K562 (cell line): Measurements from ENCODE around the gene EVI5L. TPM values are rescaled to one million over a fixed set of nuclear protein-coding genes. Genes with fewer than 3 reads are reported as not detected.

Experiments used
- ATAC-seq: fragments of 200-7000 bp; cut with Tn5 transposase; 3 replicates; pipeline ENCODE4 v1.9.1; 2020; ENCODE audit warnings: moderate library complexity
- BruUV-seq: library from RNA; stranded (reverse); fragments of 400-500 nt; replicated peaks from 2 replicates; lab custom pipeline; 2021; lab: Mats Ljungman, UMichigan
- CTCF ChIA-PET: fragments of 300-600 bp; formaldehyde crosslinking; extraction: SDS; loops from one replicate; lab custom pipeline; 2021; ENCODE audit warnings: low intra/inter-chr PET ratio; lab: Yijun Ruan, JAX
- POLR2A ChIA-PET: fragments of 300-600, 350-650 bp; sonication (Branson Sonifier 250); formaldehyde crosslinking; extraction: SDS; loops from one replicate; lab custom pipeline; 2021; ENCODE audit warnings: antibody characterized with exemption, inconsistent platforms; lab: Yijun Ruan, JAX
- DNase-seq, 4 experiments: peaks; one replicate each; pipeline versions ENCODE4 v3.0.0 to v3.0.0-alpha.2; 2011 to 2018; ENCODE audit warnings: low spot score in 3 of 4, mixed read lengths in 3 of 4; ENCODE audit errors: extremely low read depth in 1 of 4
- FAIRE-seq: peaks from 2 replicates; lab custom pipeline; 2011; peaks lifted over from hg19 to GRCh38; lab: Jason Lieb, UNC
- H2AFZ ChIP-seq: 2 replicates; pipeline ENCODE4 v1.6.0; 2011; ENCODE audit warnings: low read depth, low read length, control low read depth, inconsistent platforms
- H3K27ac ChIP-seq: fragments of 200-600 bp; 3 replicates; pipeline ENCODE4 v1.8.0; 2011; ENCODE audit warnings: low read depth, mild to moderate bottlenecking, control low read depth, inconsistent platforms, low read length, moderate library complexity, mixed read lengths; ENCODE audit errors: extremely low read depth
- H3K27me3 ChIP-seq, 2 experiments: fragments of 300-600 bp in 1 of 2; 2 replicates in 1 of 2; 3 replicates in 1 of 2; pipeline versions ENCODE4 v1.6.0 to v1.8.0; 2011; ENCODE audit warnings: inconsistent platforms in 2 of 2, low read length in 2 of 2, mild to moderate bottlenecking in 1 of 2, mixed read lengths in 1 of 2, moderate library complexity in 1 of 2; ENCODE audit not compliant: control insufficient read depth in 2 of 2, insufficient read depth in 2 of 2
- H3K36me3 ChIP-seq: fragments of 300-600 bp; 3 replicates; pipeline ENCODE4 v1.8.0; 2011; ENCODE audit warnings: mild to moderate bottlenecking, low read length, inconsistent platforms; ENCODE audit not compliant: control insufficient read depth, insufficient read depth
- H3K4me1 ChIP-seq, 2 experiments: fragments of 200-600 bp in 1 of 2; replicated peaks in 1 of 2; 2 replicates in 1 of 2; 3 replicates in 1 of 2; pipeline versions ENCODE4 v1.5.1 to v1.8.0; 2011; ENCODE audit warnings: inconsistent platforms in 2 of 2, low read length in 2 of 2, mild to moderate bottlenecking in 1 of 2, mixed read lengths in 1 of 2, moderate library complexity in 1 of 2; ENCODE audit not compliant: control insufficient read depth in 2 of 2, insufficient read depth in 2 of 2
- H3K4me2 ChIP-seq: 2 replicates; pipeline ENCODE4 v1.6.1; 2011; ENCODE audit warnings: low read length, control low read depth, inconsistent platforms, mixed read lengths; ENCODE audit not compliant: insufficient read depth
- H3K4me3 ChIP-seq: fragments of 200-600 bp; sonication (generic), shearing (Covaris generic); 2 replicates; pipeline ENCODE4 v1.5.1; 2016; ENCODE audit warnings: control low read depth, inconsistent platforms
- H3K79me2 ChIP-seq: fragments of 200-600 bp; 3 replicates; pipeline ENCODE4 v1.8.0; 2011; ENCODE audit warnings: low read length, inconsistent platforms; ENCODE audit not compliant: control insufficient read depth, insufficient read depth
- H3K9ac ChIP-seq, 2 experiments: 2 replicates each; pipeline versions ENCODE4 v1.6.0 to v1.6.1; 2011; ENCODE audit warnings: low read depth in 2 of 2, low read length in 2 of 2, control low read depth in 1 of 2, inconsistent platforms in 1 of 2, mild to moderate bottlenecking in 1 of 2, mixed read lengths in 1 of 2; ENCODE audit not compliant: insufficient read depth in 1 of 2
- H3K9me1 ChIP-seq: one replicate; pipeline ENCODE4 v1.6.0; 2011; ENCODE audit warnings: inconsistent platforms, mild to moderate bottlenecking, low read length, moderate library complexity; ENCODE audit not compliant: control insufficient read depth, insufficient read depth
- H3K9me3 ChIP-seq: replicated peaks from 2 replicates; pipeline ENCODE4 v1.5.1; 2011; ENCODE audit warnings: low read depth, low read length, inconsistent platforms; ENCODE audit not compliant: control insufficient read depth, insufficient read depth
- H4K20me1 ChIP-seq: replicated peaks from 2 replicates; pipeline ENCODE4 v1.6.1; 2011; ENCODE audit warnings: low read length, inconsistent platforms, mixed read lengths; ENCODE audit not compliant: control insufficient read depth, insufficient read depth
- SIX5 ChIP-seq, 2 experiments: IDR thresholded peaks; 2 replicates each; pipeline ENCODE4 v1.6.1; 2011; ENCODE audit warnings: low read length in 2 of 2, borderline replicate concordance in 1 of 2, low read depth in 1 of 2, mild to moderate bottlenecking in 1 of 2, moderate library complexity in 1 of 2; ENCODE audit not compliant: insufficient read depth in 1 of 2
- SMAD4 ChIP-seq: fragments of 250-450 bp; sonication (Bioruptor Pico); conservative IDR thresholded peaks from 2 replicates; pipeline ENCODE4 v1.8.0; 2021; ENCODE audit warnings: inconsistent platforms, mild to moderate bottlenecking, moderate library complexity
- TFAM ChIP-seq: fragments of 250-450 bp; sonication (Bioruptor Pico); conservative IDR thresholded peaks from 2 replicates; pipeline ENCODE4 v1.5.0; 2021; ENCODE audit warnings: mild to moderate bottlenecking, moderate library complexity
- WGBS: fragments of 100-300 bp; shearing (Covaris generic); methylation state at CpG from one replicate; pipeline ENCODE4 v1.1.6; 2016; ENCODE audit warnings: low coverage, mixed read lengths; ENCODE audit not compliant: insufficient coverage; ENCODE audit errors: missing lambda C conversion rate; 5-methylcytosine and 5-hydroxymethylcytosine counted together
- in situ Hi-C: fragments of 300-500 bp; cut with MboI; formaldehyde crosslinking; loops from 4 replicates; pipeline ENCODE4 v1.15.0; 2018; ENCODE audit warnings: inconsistent platforms, mixed read lengths
- intact Hi-C: fragments of 100-400 bp; cut with micrococcal nuclease; formaldehyde crosslinking; loops from 2 replicates; pipeline ENCODE4 v1.14.2; 2022
- polyA plus RNA-seq, 8 experiments: library from polyadenylated mRNA; depleted of rRNA in 4 of 8; stranded (reverse) in 5 of 8; unstranded in 3 of 8; fragments of >200 nt; fragmentation: Nextera tagmentation in 2 of 8; fragmentation: Illumina TruSeq in 1 of 8; extraction: Ambion mirVana in 2 of 8; extraction: Trizol in 1 of 8; gene quantifications; 2 replicates each; pipeline versions ENCODE4 v1.2.1 to v1.2.3, GENCODE V29; 2011 to 2014; ENCODE audit warnings: inconsistent platforms in 1 of 8, missing spikeins in 1 of 8
- total RNA-seq, 7 experiments: library from RNA; depleted of rRNA in 6 of 7; stranded (reverse); fragments of >200 nt in 6 of 7; fragmentation: Illumina TruSeq in 2 of 7; extraction: Trizol in 2 of 7; gene quantifications; 2 replicates each; pipeline versions ENCODE4 v1.2.1 to v1.2.3, GENCODE V29; 2011 to 2021; ENCODE audit warnings: low replicate concordance in 1 of 7

The EVI5L gene
- total and polyA plus RNA-seq, 9 of the 15 experiments (the other 6 are each of a cell fraction or from before 2014, with no cell fraction given): 0.69 to 1.8 (median 1.2) TPM; not detected in 2

- ChIA-PET POLR2A (interaction anchor here (0.6 to 1.0 kb wide), 3 partner anchors 15 to 19 kb away, joined by 4 to 6 read pairs (median 5); no protein-coding TSS in a partner anchor), CTCF (interaction anchor here (0.5 kb wide), 1 partner anchor 314 kb away, joined by 4 read pairs; no protein-coding TSS in a partner anchor)
- Histone ChIP-seq H3K36me3 (no peaks in the 10 kb centered on the region), H3K4me2 (no peak overlapping the region), H3K9me3 (no peaks in the 10 kb centered on the region), H3K4me3 (no peak overlapping the region), H3K4me1 (peaks cover 8 to 58% of the 10 kb centered on the region in 2 experiments; a peak in 4 of 5 replicates), H3K27me3 (peaks cover 22 to 62% of the 10 kb centered on the region in 2 experiments; a peak in 4 of 5 replicates), H4K20me1 (peaks cover 20% of the 10 kb centered on the region), H2AFZ (no peak overlapping the region), H3K9me1 (no peaks in the 10 kb centered on the region), H3K79me2 (no peaks in the 10 kb centered on the region), H3K27ac (no peak overlapping the region), H3K9ac (peak overlapping the region in 1 of 2 experiments; percentile 68; a peak in 2 of 4 replicates)
- no peak for FAIRE-seq
- 5% methylated on average over 22 of the region's 25 CpGs for WGBS
- ATAC-seq: no peak
- in situ Hi-C loops (loop anchor here (5.0 kb wide), 1 partner anchor 72 kb away; the partner anchor contains the start of gene SNAPC2), intact Hi-C loops (no loop called here)
- BruUV-seq: no TSS peak
- no peak for DNase-seq
- TF ChIP-seq TFAM (CRISPR knock-in tag): no peak
- TF ChIP-seq SIX5 (IDR thresholded peaks at IDR 0.05; ENCODE audit: borderline replicate concordance in 1 of 2, insufficient read depth in 1 of 2, low read depth in 1 of 2, low read length in 2 of 2): no peak
- TF ChIP-seq SMAD4 (CRISPR knock-in tag): 0 out of 2 replicates have a peak, but pooled peaks have one; percentile 26
Observed at GRCh38 chr19:7850000-7850813, 20.2 kb downstream of the EVI5L start.
